Measurements from ENCODE around the gene PBX4.
"Not testable (repeated sequence)": the region's sequence is repeated elsewhere in the genome, so short reads cannot be mapped to it uniquely, and the experiment has no call there.

The PBX4 gene, protein sequence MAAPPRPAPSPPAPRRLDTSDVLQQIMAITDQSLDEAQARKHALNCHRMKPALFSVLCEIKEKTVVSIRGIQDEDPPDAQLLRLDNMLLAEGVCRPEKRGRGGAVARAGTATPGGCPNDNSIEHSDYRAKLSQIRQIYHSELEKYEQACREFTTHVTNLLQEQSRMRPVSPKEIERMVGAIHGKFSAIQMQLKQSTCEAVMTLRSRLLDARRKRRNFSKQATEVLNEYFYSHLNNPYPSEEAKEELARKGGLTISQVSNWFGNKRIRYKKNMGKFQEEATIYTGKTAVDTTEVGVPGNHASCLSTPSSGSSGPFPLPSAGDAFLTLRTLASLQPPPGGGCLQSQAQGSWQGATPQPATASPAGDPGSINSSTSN

DNA sequence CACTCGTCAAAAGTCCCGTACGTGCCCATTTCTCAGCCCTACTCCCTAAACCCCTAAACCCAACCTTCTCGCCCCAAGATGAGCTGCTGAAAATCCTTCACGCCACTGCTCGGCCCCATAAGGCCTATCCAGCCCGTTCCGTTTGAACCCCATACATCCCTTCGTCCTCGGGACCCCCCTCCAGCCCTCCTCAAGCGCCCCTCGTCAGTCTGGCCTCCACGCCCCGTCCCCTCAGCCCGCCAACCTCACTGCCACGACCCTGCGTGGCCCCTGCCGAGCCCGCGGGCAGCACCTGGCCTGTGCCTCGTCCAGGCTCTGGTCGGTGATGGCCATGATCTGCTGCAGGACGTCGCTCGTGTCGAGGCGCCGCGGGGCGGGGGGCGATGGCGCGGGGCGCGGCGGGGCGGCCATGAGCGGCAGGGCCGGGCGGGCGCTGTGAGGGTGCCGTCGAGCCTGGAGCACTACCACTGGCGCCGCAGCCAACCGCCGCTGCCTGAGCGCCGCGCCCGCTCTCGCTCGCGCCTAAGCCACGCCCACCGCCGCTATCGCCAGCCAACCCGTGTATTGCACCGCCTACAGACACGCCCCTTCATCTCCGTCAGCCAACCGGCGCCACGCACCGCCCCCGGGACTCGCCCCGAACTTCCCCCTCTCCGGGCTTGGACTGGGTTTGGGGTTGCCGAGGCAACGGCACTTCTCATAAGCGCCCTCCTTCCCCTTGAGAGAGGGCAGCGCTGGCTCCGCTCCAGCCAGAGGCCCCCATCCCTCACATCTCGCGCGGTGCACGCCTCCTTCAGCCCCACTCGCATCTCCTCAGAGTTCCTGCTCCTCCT, at the start of gene PBX4:
PBX4 (minus strand) TSS at position 469 of the 833 bp plus-strand sequence; CDS start at position 411, 58 bp downstream.
- DNase-seq = peak; percentile 99

DNA sequence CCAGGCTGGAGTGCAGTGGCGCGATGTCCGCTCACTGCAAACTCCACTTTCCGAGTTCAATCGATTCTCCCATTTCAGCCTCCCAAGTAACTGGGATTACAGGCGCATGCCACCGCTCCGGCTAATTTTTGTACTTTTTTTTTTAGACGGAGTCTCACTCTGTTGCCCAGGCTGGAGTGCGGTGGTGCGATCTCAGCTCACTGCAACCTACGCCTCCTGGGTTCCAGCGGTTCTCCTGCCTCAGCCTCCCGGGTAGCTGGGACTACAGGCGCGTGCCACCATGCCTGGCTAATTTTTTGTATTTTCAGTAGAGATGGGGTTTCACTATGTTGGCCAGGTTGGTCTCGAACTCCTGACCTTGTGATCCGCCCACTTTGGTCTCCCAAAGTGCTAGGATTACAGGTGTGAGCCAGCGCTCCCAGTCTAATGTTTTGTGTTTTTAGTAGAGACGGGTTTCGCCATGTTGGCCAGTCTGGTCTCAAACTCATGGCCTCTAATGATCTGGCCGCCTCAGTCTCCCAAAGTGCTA, 47.0 kb upstream of the PBX4 start:
- not testable (repeated sequence) for DNase-seq

- peak; percentile 92 to 95 for DNase-seq
Observed at GRCh38 chr19:19663256-19664120, 45.0 kb upstream of the PBX4 start, which contains the start of gene ATP13A1. Gene ATP13A1 (minus strand): TSS chr19:19663676. CDS start chr19:19663666, 10 bp downstream.

GRCh38 chr19:19662871-19663255, 44.4 kb upstream of the PBX4 start:
- DNase-seq = no peak

GRCh38 chr19:19662344-19662743, 43.9 kb upstream of the PBX4 start:
- DNase-seq = no peak

DNA sequence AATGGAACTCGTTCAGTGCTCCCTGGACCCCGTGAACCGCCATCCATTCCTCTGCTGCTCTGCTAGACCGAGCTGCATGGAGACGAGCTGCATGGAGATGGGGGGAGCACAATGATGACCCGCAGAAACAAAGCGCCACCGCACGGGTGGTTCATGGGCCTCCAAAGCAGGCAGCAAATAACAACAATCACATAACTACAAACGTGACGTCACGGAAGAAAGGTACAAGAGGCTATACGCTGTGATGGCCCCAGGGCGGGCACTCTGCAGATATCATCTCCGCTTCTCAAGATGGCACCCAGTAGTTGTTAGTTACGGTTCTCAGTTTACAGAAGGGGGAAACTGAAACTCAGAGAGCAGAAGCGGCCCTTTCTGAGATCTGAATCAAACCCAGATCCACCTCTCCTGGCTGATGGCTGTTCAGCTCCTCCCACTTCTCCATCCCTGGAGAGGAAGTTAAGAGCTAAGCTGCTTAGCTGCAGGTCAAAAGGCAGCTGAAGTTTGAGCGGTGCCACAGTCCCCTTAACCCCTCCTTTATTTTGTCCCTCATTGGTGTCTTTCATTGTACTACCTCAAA, 43.3 kb upstream of the PBX4 start:
- no peak for DNase-seq

- no peak for DNase-seq
Observed at GRCh38 chr19:19661141-19661674, 42.7 kb upstream of the PBX4 start.

GRCh38 chr19:19659646-19660245, 41.3 kb upstream of the PBX4 start:
- DNase-seq = no peak

DNA sequence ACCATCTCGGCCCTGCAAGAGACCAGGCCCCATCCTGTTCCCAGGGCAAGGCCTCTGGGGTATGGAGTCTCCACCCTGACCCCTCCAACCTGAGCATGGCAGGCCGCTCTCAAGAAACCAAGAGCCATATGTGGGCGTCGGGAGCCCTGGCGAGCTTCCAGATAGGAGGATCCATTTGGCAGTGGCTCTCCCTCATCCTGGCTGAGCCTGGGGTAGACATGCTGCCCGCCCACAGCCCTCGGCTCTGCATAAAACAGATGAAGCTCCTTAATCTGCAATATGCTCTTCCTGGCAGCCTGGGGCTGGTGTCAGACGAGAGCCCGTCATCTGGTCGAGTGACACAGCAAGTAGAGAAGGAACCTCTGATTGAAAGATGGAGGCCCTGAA, 38.9 kb upstream of the PBX4 start:
- no peak for DNase-seq

- DNase-seq = no peak
Observed at GRCh38 chr19:19656451-19657396, 38.2 kb upstream of the PBX4 start.

DNA sequence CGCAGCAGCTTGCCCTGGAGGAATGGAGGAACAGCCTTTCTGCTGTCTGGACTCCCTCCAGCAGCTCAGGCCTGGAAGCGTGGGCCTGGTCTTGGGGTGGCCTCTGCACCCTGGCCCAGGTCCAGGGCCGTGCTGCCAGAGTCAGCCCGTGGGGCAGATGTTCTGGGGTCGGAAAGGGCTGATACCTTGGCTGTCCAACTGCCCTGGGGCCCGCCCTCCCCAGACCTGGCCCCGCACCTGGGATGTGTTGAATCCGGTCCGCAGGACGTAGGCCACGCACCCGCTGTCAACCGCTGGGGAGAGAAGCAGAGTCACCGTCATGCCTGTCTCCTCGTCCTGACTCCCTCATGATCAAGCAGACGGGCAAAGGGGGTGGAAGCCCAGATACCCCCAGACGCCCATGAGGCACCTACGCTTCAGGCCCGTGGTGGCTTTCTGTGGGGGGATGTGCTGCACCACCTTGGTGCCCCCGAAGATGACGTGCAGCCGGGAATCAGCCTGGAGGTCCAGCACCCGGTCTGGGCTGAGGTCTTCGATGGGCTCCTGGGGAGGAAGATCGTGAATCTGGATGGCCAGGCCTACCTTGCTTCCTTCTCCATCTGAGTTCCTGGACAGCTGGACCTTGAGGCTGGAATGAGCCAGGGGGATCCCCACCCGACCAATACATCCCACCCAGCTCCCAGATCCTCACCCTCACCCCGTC, 37.3 kb upstream of the PBX4 start:
- no peak for DNase-seq

GRCh38 chr19:19655051-19655594, 36.6 kb upstream of the PBX4 start:
- DNase-seq = no peak

DNA sequence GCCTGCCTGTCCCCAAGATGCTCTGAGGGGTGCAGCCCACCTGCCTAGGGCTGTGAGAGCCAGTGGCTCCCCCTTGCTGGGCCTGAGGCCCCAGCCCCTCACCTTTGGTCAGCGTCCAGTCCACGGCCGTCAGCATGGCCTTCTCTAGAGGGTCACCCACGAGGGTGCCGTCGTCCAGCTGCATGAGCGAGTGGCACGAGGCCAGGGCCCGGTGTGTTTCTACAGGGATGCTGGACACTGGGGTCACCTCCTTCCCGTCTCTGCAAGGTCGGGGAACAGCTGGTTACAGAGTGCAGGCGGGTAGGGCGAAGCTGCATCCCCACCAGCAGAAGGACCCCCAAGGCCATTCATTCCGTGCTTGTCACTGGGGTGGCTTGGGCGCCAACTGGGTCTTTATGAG, 36.0 kb upstream of the PBX4 start:
- DNase-seq = no peak

DNA sequence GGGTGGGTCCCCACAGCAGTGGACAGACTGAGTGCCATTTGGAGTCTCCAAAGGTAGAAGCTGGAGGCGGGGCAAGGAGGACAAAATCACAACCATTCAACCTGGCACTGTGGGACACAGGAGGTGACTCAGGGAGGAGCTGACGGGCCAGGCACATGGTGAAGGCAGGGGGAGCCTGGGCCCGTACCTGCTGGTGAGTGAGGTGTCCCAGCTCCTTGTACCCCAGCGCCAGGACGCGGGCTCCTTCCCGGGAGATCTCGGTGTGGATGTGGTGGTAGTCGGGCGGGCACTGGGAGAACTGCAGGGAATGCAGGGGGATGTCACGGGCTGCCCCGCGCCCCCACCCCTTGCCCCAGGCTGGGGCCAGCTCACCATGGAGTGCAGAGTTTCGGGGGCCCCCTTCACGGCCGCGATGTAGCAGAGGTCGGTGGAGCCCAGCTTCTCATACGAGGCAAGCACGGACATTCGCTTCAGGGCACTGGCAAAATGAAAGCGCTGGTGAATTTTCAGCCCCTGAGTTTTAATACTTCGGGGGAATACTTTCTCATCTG, 35.2 kb upstream of the PBX4 start:
- no peak for DNase-seq

DNA sequence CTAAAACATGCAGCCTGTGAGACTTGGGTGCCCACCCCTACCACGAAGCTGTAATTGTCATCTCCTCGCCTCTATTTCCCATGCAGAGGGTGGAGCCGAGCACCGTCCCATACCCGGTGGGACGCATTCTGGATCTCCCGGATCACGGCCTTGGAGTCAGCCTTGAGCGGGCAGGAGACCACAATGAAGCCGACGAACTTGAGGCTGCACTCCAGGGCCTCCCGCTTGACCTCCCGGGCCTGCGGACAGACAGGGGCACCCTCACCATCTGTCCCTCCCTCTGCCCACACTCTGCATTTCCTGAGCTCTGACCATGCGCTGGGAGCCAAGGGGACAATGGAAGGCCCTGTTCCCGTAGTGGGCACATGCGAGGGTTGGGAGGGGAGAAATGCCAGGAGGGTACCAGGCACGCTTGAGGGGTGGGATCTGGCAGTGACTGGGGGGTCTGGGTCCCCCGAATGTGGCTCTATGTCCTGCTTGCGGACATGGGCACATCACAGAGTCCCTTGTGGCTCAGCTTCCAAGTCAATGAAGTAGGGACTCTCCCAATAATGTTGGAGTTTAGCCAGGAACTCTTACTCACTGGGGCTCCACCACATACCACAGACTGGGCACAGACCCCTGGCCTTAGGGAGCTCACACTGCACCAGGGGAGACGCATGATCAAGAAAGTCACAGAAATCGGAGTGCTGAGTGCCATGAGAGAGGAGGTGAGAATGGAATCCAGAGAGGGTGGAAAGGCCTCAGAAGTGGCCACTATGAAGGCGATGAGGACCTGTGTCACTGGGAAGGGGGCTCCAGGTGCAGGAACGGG, 34.2 kb upstream of the PBX4 start:
- no peak for DNase-seq

- no peak for DNase-seq
Observed at GRCh38 chr19:19651076-19651475, 32.6 kb upstream of the PBX4 start.

GRCh38 chr19:19650331-19650730, 31.8 kb upstream of the PBX4 start:
- no peak for DNase-seq

GRCh38 chr19:19649580-19649995, 31.1 kb upstream of the PBX4 start:
- no peak for DNase-seq

Data from activated CD4-positive, alpha-beta T cell treated with anti-CD3 and anti-CD28 coated beads, Interleukin-2, amount 50 U/mL, for 4 hours (primary cell).